HG02840 (cell line): Measurements from ENCODE around the gene GAS7.

Experiments
- ATAC-seq: cut with Tn5 transposase; IDR thresholded peaks from one replicate; pipeline ENCODE4 v1.9.1; 2021; ENCODE audit warnings: mild to moderate bottlenecking, moderate library complexity, moderate number of reproducible peaks; ENCODE audit not compliant: unreplicated experiment, low FRiP score

GAS7 gene

DNA sequence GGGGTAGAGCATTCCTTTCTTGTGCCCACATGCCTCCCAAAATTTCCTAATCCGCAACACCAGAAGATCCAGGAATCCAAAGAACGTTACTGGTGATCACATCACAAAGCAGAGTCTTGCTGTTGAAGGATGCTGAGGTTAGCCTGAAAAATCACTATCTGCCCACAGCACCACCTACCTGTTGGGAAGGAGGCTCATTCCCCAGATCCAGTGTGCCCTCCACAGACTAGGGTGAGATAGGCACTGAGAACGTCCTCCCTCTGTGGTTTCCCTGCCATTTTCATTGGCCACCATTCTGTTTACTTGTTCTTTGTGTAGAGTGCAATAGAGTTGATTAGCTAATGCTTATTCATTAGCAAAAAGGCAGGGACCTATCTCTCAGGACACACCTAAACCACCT is 323.7 kb downstream of the GAS7 start:
- no peak for ATAC-seq

DNA sequence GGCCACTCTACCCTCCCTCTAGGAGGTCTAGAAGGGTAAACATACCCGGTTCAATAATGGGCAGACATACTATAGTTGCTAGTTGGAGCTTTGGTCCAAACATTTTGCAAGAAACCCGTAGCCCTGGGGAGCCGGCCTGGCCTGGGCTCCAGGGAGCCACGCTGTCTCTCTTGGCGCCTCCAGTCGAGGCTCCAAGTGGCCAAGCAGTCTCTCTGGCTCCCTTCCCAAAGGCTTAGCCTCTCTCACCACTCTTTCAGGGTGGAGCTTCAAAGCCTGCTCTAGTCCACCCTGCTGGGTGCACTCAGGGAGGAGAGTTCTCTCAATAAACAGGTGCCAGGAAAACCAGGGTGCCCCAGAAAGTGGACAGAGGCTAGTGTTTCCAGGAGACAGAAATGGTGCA is 325.6 kb downstream of the GAS7 start:
- no peak for ATAC-seq

DNA sequence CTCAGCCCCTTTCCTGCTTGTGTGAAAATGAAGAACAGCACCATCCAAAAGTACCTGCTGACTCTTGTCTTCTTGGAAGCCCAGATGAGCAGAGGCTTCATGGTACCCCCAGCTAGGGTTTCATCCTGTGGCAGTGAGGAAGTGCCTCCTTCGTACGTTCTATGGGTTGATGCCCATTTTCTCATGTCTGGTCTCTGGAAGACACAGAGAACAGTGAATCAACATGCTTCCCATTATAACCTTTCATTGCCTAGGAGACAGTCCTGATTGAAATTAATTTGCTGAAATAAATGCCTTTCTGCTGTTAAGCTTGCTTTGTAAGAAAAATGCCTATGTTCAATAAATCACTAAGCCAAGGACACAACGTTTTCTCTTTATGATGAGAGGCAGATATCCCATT is 329.9 kb downstream of the GAS7 start:
- ATAC-seq = no peak

DNA sequence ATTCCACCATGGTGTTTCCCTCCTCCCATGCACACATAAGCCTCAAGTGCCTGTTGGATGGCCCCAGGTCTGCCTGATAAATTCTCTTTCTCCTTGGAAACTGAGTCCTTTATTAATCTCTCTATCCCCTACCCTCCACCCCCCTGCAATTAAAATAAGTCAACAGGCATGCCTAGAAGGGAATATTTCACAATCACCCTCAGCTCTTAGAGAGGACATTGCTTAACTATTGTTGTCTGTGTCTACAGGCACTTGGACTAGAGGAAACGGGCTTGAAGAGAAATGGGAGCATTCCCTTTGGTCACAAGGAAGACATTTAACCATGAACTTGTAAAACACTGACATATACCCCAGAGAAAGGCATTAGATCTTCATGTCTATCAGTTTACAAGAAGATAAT is 332.8 kb downstream of the GAS7 start:
- no peak for ATAC-seq

DNA sequence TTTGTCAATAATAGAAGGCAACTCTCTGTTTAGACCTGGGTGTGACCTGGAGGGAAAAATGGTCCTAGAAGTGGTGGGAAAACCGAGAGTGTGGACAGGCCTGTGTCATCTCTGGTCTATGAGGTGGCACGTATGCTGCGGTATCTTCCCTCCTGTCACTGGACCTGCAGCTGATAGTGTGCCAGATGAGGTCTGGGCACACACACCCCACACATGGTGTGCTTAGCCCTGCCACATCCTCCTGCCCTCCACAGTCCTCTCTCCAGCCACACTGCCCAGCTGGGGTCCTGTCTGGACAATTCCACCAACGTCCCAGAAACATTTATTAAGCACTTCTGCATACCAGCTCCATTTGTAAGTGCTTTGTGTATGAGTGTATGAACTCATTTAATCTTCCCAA is 335.5 kb downstream of the GAS7 start:
- no peak for ATAC-seq

DNA sequence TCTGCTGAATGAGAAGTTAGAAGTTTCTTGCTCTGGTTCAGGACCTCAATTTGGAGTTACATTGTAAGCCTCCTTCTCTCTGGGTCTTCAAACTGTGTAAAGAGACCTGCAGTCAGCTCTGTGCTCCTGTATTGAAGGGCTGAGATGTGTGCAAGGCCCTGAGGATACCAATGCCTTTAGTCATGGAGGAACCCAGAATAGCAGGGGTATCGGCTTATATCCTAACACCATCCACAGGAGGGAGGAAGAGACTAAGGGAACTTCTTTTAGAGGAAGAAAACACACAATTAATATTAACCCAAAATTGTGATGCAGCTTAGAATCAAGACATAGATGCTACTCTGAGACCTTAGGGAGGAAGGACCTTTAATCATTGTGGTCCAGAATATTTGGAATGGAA is 336.2 kb downstream of the GAS7 start:
- ATAC-seq = no peak

DNA sequence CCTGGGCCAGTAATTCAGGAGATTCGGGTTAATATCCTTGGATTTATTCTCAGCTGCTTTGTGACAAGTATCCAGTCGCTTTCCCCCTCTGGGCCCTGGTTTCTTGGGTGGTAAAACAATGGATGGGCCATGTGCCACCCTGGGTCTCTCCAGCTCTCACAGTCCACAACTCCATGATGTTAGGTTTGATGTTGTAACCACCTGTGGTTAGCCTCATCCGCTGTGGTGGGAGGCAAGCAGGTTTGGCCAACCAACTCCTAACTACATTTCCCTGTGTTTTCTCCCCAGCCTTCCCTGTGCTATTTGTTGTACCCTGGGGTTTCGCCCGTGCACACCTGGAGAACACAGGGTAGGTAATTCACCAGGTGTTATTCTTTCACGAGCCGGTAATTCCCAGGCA is 337.6 kb downstream of the GAS7 start:
- no peak for ATAC-seq
